ENCODE measurements around the gene THRSP.

- TF ChIP-seq REST (IDR thresholded peaks at IDR 0.05; ENCODE audit: insufficient replicate concordance, low read depth) = no peak
- no peak for TF ChIP-seq CTCF (IDR thresholded peaks at IDR 0.05; ENCODE audit: insufficient read depth, low read length)
- no peak for TF ChIP-seq GABPA (IDR thresholded peaks at IDR 0.05; ENCODE audit: low read depth)
- TF ChIP-seq POLR2AphosphoS5 (IDR thresholded peaks at IDR 0.05; ENCODE audit: low read depth) = no peak
- no peak for TF ChIP-seq SPI1 (IDR thresholded peaks at IDR 0.05; ENCODE audit: borderline replicate concordance, low read depth)
Measured at GRCh38 chr11:78062671-78063070, 990 bp upstream of the THRSP start.
